HG02623 (cell line): ENCODE measurements around the gene KDM7A.
A peak's percentile ranks its signal among the peaks of the same experiment; 100 is the strongest.

Experiments used
- ATAC-seq: cut with Tn5 transposase; IDR thresholded peaks from one replicate; pipeline ENCODE4 v1.9.1; 2021; ENCODE audit warnings: moderate library complexity; ENCODE audit not compliant: unreplicated experiment

KDM7A gene

DNA sequence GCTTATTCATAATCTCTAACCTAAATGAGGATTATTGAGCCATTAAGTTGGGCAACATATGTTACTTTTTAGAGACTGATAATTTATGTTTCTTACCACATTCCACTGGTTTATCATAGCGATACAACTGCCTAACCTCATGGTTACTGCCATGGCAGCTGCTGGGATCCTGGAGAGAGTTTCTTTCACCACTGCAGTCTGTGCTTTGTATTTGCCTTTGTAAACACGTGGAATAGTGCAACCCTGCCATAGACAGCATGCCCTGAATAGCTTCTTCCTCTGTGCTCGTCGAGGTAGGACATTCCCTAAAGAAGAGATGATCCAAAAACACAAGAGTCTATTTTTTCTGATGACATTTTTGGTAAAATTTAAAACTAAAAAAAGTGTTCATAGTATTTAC lies 80.3 kb downstream of the KDM7A start:
- ATAC-seq, result no peak

GRCh38 chr7:140093375-140093774 lies 83.4 kb downstream of the KDM7A start:
- ATAC-seq, result no peak

DNA sequence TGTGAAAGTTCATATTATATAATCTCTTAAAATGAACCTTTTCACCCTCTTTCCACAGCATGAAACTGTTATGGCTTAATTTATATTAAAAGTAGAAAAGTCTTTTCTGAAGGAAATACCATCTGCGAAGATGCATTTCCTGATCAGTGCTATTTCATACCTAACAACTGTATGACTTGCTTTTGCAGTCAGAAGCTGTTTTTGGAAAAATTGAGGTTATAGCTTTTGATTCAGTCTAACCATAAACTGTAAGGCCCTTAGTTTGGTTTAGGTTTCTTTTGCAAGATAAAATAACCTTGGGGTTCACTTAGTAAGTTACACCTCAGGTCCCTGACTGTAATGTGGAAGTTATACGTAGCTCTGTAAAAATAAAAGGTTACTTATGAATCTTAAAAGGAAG lies 91.3 kb downstream of the KDM7A start:
- no peak for ATAC-seq

DNA sequence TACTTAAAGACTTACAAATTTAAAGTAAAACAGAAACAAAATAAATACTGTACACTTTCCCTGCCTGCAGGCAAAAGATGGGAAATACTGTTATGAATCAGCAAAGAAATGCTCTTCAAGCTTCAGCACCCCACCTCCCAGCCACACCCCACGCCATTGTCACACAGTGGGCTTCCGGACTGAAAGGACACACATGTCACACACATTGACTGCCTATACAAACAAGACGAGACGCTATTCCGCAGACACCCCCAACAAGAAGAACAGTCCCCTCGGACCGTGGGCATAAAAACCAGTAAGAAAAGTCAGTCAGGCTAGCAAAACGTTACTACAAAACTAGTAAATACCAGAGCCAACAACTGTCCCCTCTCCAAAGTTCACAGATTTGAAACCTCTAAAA lies 91.8 kb downstream of the KDM7A start:
- peak; percentile 92 for ATAC-seq

- no peak for ATAC-seq
These were observed 92.6 kb downstream of the KDM7A start for GRCh38 chr7:140084142-140084655.

DNA sequence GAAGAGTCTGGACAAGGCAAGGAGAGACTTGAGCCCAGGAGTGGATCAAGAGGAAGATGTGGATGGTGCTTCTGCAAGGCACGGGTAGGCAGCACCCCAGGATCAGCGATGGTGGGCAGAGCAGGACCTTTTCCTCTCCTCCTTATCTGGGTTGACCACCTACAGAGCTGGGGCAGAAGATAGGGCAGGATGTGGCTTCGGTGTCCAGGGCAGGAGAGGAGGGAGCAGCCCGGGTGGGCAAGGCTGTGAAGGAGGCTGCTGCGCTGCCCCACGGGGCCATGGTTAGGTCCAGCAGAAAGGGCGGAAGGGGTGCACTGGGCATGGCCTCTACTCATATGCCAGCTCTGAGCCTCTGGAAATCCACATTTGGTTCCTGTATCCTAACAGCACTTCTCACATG lies 94.0 kb downstream of the KDM7A start:
- ATAC-seq, result no peak

DNA sequence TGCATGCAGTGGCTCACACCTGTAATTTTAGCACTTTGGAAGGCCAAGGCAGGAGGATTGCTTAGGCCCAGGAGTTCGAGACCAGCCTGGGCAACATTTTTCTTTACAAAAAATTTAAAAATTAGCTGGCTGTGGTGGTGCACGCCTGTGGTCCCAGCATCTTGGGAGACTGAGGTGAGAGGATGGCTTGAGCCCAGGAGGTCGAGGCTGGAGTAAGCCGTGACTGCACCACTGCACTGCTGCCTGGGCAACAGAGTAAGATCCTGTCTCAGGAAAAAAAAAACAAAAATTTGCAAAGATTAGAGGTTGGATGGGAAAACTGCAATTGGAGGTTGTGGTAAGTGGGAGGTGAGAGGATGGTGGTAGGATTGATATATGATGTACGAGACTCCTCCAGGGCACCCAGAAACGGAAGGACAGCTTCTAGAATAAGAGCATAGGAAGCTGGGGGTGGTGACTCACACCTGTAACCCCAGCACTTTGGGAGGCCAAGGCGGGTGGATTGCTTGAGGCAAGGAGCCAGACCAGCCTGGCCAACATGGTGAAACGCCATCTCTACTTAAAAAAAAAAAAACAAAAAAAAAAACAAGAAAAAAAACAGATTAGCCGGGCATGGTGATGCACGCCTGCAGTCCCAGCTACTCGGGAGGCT lies 94.9 kb downstream of the KDM7A start:
- ATAC-seq, result no peak

DNA sequence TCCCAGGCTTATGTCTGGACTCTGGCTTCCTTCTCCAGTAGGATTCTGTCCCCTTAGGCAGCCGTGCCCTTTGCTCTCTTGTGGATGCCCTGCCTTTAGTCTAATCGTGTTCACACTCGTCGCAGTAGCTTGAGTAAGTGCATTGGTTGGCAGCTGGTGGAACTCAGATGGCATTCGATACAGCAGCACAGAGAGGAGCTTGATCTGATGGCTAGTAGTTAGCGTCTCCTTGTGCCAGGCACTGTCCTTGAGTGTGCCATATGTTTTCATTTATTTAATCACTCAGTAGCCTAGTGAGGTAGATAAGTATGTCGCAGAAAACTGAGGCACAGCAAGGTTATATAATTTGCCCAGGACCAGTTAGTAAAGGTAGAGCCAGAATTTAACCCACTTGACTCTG lies 95.9 kb downstream of the KDM7A start:
- no peak for ATAC-seq

DNA sequence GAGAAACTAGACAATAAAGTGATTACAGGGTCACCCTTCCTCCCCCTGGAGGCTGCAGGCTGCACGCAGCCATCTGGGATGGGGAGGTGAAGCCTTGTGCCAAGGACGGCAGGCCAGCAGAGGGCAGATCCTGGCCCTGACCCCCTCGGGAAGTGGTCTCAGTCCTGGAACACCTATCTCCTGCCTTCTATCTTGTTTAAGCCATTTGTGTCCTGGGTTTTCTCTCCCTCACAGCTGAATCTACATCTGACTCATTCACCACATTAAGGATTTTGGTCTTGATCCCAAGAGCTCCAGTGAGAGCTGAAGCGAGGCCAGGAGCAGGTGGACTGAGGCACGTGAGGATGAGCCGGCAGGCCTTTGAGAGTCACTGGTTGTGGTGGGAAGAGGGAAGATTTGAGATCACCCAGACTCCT lies 97.7 kb downstream of the KDM7A start:
- ATAC-seq, result no peak

DNA sequence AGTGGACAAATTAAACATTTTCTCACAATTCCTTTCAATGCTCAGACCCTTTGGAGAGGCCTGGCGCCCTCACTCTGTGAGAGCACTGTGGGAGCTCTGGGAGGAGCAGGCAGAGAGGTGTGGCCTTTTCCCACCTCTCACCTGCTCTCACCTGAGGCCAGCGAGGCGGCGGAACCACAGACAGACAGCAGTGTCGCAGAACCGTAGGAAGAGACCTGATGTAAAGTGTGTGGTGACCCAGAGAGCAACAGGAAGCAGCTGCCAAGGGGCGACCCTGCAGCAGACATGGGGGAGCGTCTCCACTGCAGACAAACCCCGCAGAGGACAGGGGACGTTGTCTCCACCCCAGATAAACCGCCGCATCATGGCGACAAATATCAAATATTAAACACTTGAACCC lies 98.4 kb downstream of the KDM7A start:
- no peak for ATAC-seq

GRCh38 chr7:140074780-140075179 lies 102.0 kb downstream of the KDM7A start:
- ATAC-seq, result no peak

DNA sequence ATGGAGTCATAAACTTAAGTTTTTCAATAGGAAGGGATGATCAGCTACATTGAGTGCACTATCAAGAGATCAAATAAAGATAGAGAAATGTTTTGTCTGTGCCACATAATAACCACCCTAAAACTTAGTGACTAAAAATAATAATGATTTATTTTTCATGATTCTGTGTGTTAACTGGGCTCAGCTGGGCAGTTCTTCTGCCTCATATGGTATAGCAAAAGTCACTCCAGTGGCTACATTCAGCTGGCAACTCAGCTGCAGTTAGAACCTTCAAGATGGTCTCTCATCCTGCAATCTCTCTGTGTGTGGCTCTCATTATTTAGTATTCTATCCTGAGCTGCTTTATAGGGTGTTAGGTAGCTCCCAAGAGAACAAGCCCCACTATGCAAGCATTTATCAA lies 106.2 kb downstream of the KDM7A start:
- no peak for ATAC-seq

- ATAC-seq, result no peak
These were observed 107.4 kb downstream of the KDM7A start for GRCh38 chr7:140069298-140069949.

DNA sequence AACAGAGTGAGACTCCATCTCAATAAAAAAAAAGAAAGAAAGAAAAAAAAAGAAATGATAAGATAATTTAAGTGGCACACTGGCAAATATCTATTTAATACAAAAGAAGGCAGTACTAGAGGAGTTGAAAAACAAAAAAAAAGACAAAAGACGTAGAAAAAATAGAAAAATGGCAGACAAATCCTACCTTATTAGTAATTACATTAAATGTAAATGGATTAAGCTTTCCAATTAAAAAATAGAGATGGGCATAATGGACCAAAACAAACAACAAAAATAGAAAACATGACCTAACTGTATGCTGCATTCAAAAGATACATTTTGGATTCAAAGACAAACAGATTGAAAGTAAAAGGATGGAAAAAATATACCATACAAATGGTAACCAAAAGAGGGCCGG lies 108.8 kb downstream of the KDM7A start:
- ATAC-seq, result no peak

GRCh38 chr7:140067052-140067451 lies 109.7 kb downstream of the KDM7A start:
- ATAC-seq, result no peak

- ATAC-seq, result peak; percentile 92
These were observed 114.1 kb downstream of the KDM7A start, which contains the start of gene PARP12 for GRCh38 chr7:140062528-140063299. Gene PARP12, minus strand, starts transcription at chr7:140062951. Its CDS starts 104 bp downstream, at chr7:140062847.

- peak; percentile 28 for ATAC-seq
These were observed 114.7 kb downstream of the KDM7A start for GRCh38 chr7:140062118-140062527.

- ATAC-seq, result no peak
These were observed 115.2 kb downstream of the KDM7A start for GRCh38 chr7:140061607-140061930.

GRCh38 chr7:140060788-140061606 lies 115.8 kb downstream of the KDM7A start:
- ATAC-seq, result no peak

- ATAC-seq, result no peak
These were observed 116.5 kb downstream of the KDM7A start for GRCh38 chr7:140060243-140060630.
